ENCODE data around the gene HOXD9.

HOXD9 gene

DNA sequence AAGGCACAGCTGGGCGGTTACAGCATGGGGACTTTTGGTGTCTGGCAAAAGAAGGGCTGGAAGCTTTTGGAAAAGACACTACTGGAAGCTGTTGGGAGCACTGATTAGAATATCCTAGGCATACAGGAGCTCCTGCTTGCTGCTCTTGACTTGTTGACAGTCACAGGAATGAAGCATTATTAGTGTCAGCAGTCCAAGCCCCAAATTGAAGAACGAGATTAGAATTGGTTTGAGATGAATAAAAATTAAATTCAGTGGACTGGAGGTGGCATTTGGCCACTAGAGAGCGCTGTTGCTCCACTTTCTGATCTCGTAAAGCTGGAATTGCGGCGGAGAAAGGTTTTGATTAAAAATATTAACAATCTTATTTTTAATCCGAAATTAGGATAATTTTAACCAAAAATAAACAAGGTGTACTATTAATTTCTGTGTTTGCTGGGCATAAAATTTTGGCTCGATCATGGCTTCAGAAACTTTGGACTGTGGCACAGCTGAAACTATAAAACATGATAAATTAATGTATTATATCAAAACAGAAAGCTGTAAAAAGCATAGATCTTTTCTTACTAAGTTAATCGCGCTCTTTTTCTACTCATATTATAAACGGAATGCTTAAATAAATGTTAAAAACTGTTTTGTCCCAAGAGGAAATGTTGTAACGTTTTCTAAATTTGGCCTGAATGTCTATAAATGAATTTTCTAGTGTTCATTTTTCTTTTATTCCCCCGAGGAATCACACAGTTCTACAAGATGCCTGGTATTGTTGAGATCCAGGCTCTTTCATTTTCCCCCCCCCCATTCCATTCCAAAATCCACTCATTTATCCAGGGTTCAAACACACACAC, 4.6 kb downstream of the HOXD9 start:
- peak; percentile 81 for DNase-seq

DNA sequence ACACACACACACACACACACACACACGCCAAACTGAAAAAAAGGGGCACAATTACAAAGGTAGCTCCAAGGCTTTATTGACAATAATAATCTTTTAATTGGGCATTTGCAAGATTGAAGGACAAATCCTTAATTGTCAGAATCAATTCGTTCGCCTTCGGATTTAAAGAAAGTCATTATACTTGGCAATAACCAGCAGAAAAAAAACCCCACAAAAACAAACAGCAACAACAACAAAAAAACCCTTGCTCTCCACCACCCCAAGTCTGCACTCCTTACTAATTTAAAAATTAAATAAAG, 5.2 kb downstream of the HOXD9 start:
- DNase-seq: no peak

DNA sequence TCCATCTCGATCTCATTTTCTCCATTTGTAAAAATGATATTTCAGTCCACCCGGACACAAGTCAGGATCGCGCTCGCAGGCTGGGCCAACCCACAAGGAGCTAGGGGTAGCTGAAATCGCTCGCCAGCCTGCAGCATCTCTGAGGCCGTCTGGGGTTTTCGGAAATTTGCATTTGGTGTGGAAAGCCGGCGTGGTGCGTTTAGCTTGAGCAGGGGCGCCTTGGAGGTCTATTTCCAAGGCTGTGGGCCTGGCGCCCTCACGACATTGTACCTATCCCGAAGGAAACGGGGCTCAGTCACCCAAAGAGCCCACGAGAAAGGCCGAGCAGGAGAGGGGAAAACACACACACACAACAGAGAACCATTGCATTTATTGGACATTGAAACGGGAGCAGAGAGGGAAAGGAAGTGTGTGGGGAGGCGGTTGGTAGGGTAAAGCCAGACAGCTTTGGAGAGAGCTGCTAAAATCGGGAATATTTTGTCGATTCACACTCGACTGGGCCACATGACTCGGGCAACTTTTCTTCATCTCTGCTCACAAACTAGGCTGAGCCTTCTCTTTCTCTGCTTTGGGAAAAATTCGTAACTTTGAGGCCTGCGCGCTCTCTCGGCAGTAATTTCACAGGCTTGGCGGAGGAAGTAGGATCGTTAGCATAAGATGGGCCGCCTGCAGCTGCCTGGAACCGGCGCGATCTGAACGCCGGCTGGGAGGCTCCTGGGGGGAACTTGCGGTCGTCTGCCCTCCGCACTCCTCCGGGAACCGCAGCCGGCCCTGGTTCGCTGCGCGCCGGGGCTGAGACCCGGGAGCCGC, 5.9 kb downstream of the HOXD9 start:
- DNase-seq: no peak

DNA sequence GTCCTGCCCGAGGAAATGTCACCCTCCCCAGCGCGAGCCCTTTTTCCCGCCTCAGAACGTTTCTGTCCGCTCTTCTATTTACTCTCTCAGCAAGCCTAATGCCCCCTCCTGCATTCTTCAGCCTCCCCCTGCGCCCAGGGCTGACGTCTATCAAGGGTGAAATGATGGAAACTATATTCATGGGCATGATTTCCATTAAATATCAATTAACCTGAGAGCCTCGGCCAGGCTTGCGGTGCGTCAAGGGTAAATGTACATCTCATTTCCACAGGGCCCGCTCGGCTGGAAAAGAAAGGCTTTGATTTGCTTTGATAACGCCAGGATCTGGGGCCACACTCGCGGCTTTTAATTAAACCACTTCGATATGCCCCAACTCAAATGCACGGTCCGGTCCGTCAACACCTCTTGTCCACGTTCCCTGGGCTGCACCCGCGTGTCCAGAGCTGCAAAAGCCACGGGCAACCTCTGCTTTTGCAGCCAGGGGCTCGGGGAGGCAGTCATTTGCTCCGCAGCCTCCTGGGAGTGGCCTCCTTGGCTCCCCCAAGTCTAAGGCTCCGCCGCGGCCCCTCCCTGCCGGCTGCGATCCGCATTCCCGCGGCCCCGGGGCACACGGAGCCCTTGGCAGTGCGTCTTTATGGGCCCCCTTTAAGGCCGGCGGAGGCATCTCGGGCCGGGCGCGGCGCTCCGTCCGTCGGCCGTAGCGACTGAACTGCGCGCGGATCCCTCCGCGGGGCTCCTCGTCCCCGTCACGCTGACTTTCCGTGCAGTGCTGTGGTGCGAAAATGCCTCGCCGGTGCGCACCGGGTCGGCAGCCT, 6.7 kb downstream of the HOXD9 start, which contains the start of gene HOXD8:
HOXD8 (plus strand) TSS at position 724 of the 815 bp plus-strand sequence. CDS start 662 bp downstream, outside the sequence.
- peak; percentile 25 for DNase-seq

- no peak for DNase-seq
Observed at GRCh38 chr2:176129813-176130146, 7.3 kb downstream of the HOXD9 start.

- DNase-seq: peak; percentile 18
Observed at GRCh38 chr2:176130147-176130956, 7.8 kb downstream of the HOXD9 start.

GRCh38 chr2:176130957-176131847, 8.7 kb downstream of the HOXD9 start:
- no peak for DNase-seq

DNA sequence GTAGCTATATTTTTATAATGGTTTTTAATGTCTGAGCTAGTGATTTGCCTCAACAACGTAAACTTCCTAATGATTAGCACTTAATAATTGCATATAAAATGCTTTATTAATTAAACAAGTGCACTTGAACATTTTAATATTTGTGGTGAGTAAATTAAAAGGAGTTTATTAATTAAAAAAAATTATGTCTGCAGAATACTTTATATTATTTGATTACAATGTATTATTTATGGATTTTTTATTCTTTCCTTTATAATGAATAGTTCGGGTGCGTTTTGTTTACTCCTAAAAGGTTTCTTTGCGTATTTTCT, 9.3 kb downstream of the HOXD9 start:
- no peak for DNase-seq

- DNase-seq: peak; percentile 30
Observed at GRCh38 chr2:176132205-176133171, 10.0 kb downstream of the HOXD9 start.

DNA sequence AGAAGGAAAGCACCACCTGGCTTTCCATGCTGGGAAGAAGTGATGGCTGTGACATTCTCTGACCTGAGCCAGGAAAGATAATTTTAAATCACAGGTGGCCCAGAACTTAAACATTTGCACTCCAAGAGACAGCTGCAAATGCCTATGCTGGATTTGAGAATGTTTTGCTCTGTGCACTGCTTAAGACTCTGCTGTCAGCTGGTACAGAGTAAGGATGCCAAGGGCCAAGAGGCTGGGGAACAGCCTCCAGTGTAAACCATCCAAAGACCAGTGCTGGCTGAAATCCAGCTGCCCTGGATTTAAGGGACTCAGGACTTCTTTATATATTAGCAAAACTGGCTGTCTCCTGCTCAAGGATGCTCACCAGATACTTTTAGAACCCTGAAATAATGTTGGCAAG, 10.9 kb downstream of the HOXD9 start:
- no peak for DNase-seq

- DNase-seq: no peak
Observed at GRCh38 chr2:176134035-176134434, 11.5 kb downstream of the HOXD9 start.

GRCh38 chr2:176135035-176135440, 12.5 kb downstream of the HOXD9 start:
- DNase-seq: no peak

DNA sequence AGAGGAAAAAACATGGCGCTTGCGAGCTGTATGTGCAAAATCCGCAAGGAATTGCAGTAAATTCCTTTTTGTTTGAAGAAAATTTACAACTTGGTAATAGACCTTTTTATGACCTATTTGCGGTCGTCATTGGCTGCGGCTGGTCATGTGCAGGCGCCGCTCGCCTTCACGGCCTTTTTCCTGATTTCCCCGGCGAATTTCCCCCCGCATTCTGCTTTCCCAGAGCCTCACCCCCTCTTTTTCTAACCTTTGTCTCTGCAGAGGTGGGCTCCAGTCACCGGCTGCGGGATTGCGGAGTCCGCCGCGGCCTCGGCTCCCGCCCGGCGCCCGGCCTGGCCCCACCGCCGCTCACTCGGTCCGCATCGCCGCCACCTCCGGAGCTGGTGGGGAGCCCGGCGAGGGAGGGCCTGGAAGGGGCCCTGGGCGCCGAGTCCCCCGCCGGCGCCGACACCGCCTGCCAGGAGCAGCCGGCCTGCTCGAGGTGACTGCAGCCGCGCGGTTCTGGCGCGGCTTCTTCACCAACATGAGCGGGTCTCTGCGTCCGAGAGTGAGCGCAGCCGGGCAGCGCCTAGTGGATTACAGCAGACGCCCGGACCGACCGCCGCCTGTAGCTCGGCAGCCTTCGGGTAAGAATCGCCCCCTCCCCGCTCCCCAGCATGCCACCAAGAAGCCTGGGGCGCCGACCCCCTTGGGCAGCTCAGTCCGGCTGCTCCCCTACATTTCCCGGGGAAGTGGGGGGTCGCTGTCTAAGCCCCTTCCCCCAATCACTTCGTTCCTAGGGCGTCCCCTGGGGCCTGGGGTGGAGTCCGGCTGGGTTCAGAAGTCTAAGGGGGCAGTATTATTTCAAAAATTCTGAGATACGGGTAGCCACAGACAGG, 14.1 kb downstream of the HOXD9 start:
- DNase-seq: no peak

DNA sequence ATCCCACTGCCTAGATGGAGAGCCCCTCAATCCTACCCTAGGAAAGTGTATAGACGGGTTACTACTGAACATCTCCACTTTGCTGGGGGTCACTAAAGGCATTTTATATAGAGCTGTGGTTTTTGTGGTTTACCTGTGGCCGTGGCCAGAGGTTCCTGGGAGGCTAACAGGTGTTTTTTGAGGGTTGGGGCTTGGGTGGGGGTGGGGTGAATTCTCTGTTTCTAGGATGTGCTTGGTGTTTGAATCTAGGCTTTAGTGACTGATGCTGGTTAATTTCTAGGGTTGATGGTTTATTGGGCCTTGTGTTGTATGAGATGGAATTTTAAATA, 14.7 kb downstream of the HOXD9 start:
- no peak for DNase-seq

- no peak for DNase-seq
Observed at GRCh38 chr2:176137906-176138305, 15.4 kb downstream of the HOXD9 start.

GRCh38 chr2:176138526-176138922, 16.0 kb downstream of the HOXD9 start:
- no peak for DNase-seq

DNA sequence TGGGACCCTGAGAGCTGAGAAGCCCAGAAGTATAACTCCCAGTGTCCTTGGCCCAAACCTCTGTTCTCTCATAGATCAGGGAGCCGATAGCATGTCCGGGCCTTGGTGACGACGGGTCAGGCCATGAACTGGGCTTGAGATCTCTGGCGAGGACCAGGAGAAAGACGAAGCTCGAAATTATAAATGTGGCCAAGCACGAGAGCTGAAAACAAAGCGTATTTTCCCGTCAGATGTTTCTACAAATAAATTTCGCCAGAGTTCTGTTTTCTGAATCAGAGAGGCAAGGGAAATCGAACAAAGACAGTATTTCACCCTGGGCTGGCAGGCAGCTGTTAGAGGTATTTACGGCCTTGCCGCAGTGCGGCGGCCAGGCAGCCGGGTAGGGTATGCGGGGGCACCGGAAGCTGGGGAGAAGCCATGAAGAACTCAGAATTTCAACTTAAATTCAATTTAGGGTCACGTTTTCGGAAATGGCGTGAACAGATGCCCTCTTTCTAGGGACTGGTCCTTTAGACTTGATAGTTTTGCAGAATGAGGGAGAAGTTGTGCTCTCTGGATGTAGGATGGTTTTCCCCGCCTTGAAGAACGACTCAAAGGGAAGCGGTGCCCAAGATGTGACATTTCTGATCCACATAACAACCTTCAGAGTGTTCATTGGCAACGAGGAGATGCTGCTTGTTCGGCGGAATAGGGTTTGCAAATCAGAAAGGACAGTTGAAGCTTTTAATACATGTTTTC, 16.6 kb downstream of the HOXD9 start:
- no peak for DNase-seq

DNA sequence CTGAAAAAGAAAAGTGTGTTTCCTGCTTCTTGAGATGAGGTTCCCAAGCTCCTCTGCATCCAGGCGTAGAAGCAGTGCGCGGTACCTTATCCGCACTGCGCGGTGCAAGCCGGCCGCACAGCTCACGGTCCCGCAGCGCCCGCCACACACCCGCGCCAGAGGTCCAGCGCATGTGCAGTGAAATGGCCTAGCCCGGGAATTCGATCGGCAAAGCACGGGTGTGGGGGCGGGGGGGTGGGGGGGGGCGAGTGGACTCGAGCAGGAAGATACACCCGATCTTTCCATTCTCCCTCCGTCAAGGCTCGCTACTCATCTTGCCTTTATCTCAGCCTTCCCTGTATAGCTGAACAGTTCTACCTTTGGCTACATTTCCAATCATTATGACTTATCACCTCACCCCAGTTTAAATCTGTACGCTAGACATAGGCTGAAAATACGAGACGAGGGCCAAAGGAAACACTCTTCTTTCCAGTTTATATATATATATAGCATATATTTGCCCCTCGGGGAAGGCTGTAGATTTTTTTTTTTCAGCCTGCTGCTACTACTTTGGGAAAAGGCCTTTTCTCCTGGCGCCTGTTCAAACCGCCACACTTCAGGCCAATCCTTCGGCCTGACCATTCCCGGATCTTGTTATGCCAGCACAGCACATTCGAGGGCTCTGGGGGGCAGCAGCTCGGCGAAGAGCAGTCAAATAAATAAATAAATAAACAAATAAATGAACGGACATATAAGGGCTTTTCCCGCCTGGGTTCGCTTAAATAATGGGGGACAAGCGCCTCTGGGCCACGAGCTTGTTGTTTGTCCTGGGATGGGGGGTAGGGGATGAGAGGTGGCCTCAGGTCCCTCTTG, 17.4 kb downstream of the HOXD9 start:
- DNase-seq: no peak
